ENCODE results near the gene LRRC3. TPM values are rescaled to one million over a fixed set of nuclear protein-coding genes. Genes with fewer than 3 reads are reported as not detected.
A peak's percentile ranks its signal among the peaks of the same experiment; 100 is the strongest.

LRRC3 gene
- polyA plus RNA-seq, 1 experiment, result 0.59 TPM

DNA sequence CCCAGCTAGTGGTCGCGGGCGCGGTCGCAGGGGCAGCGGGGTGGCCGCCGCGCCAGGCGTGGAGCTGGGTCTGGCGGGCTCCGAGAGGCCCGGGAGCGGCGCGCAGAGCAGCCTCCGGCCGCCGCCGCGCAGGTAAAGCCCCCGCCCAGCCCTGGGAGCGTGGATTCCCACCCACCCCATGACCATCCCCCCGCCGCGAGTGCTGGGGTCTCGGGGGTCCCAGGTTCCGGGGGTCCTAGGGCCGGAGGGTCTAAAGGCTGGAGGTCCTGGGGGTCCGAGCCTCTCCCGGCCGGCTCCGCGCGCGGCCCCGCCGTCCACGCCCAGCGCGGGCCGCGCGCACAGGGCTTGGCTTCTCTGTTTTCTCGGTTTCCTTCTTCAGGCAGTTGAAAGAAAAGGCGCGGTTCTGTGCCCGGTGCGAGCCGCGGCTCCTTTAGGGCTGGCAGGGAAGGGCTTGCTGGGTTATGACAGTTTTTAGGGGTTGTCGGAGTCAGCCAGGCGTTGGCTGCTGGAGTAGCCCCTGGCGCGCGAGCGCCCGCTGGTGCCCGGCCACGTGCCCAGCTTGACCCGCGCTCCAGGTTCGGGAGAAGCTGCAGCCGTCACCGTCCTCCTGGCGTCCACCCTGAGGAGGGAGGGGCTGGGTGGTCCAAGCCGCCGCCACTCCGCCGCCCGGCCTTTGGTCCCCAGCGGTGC is 359 bp downstream of the LRRC3 start:
- peak overlapping the region; percentile 57 for H3K4me3 ChIP-seq (ENCODE audit: low read depth, low read length)
- ChIA-PET POLR2A (no interaction called here), CTCF (interaction anchor here (0.9 to 1.3 kb wide), 2 partner anchors 8 to 24 kb away, joined by 3 to 5 read pairs; no protein-coding TSS in a partner anchor)
- H3K27me3 ChIP-seq (ENCODE audit: control insufficient read depth, insufficient read depth, low read length), result no peaks in the 10 kb centered on the region
- TF ChIP-seq, protein P1, sequence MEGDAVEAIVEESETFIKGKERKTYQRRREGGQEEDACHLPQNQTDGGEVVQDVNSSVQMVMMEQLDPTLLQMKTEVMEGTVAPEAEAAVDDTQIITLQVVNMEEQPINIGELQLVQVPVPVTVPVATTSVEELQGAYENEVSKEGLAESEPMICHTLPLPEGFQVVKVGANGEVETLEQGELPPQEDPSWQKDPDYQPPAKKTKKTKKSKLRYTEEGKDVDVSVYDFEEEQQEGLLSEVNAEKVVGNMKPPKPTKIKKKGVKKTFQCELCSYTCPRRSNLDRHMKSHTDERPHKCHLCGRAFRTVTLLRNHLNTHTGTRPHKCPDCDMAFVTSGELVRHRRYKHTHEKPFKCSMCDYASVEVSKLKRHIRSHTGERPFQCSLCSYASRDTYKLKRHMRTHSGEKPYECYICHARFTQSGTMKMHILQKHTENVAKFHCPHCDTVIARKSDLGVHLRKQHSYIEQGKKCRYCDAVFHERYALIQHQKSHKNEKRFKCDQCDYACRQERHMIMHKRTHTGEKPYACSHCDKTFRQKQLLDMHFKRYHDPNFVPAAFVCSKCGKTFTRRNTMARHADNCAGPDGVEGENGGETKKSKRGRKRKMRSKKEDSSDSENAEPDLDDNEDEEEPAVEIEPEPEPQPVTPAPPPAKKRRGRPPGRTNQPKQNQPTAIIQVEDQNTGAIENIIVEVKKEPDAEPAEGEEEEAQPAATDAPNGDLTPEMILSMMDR (IDR thresholded peaks at IDR 0.05; ENCODE audit: insufficient read depth, low read depth, low read length), result peak; percentile 40
- no peaks in the 10 kb centered on the region for H3K36me3 ChIP-seq (ENCODE audit: control insufficient read depth, insufficient read depth, low read length)
- no peak for DNase-seq (ENCODE audit: low read depth)

DNA sequence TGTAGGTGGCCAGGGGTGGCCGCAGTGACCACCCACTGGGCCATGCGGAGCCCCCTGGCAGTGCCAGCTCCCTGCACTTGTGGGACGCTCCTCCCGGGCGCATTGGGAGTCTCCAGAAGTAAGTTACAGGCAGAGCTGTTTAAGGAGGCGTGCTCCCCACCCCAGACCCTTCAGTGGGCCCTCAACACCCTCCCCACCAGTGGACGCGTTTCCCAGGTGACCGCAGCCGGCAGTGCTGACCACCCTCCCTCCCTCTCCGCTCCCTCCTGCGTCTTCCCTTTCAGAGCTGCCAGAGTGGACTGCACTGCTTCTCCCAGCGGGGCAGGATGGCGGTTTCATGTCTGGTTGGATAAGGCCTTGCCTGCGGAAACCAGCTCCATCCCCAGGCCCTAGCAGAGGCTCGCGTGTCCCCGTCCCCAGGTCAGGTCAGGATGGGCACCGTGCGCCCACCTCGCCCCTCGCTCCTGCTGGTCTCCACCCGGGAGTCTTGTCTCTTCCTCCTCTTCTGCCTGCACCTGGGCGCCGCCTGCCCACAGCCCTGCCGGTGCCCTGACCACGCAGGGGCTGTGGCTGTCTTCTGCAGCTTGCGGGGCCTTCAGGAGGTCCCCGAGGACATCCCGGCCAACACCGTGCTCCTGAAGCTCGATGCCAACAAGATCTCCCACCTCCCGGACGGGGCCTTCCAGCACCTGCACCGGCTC is 1.1 kb downstream of the LRRC3 start:
- no peak for DNase-seq (ENCODE audit: low read depth)
- Histone ChIP-seq H3K36me3 (ENCODE audit: control insufficient read depth, insufficient read depth, low read length) (no peaks in the 10 kb centered on the region), H3K4me3 (ENCODE audit: low read depth, low read length) (peak overlapping the region; percentile 57), H3K27me3 (ENCODE audit: control insufficient read depth, insufficient read depth, low read length) (no peaks in the 10 kb centered on the region)
- TF ChIP-seq, protein P1 (IDR thresholded peaks at IDR 0.05; ENCODE audit: insufficient read depth, low read depth, low read length), result no peak
- ChIA-PET CTCF (interaction anchor here (0.9 to 1.3 kb wide), 2 partner anchors 7 to 24 kb away, joined by 3 to 5 read pairs; no protein-coding TSS in a partner anchor), POLR2A (no interaction called here)

DNA sequence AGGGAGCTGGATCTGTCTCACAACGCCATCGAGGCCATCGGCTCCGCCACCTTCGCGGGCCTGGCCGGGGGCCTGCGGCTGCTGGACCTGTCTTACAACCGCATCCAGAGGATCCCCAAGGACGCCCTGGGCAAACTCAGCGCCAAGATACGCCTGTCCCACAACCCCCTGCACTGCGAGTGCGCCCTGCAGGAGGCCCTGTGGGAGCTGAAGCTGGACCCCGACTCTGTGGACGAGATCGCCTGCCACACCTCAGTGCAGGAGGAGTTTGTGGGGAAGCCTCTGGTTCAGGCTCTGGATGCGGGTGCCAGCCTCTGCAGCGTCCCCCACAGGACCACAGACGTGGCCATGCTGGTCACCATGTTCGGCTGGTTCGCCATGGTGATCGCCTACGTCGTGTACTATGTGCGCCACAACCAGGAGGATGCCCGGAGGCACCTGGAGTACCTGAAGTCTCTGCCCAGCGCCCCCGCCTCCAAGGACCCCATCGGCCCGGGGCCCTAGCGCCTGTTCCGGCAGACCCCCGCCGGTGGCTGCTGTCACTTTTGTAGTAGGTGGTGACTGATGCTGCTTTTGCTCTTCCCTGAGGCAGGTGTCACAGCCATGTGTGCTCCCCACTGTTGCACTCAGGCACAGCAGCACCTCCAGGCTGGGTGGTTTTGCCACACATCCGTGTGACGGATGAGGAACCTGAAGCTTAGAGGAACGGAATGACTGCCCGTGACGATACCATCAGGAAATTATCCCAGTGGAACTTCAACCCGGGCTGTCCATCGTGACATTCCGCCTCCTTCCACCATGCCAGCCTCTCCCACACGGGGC is 1.8 kb downstream of the LRRC3 start:
- CTCF ChIA-PET, result interaction anchor here (1.3 kb wide), 1 partner anchor 23 kb away, joined by 5 read pairs; no protein-coding TSS in a partner anchor
- no peak for DNase-seq (ENCODE audit: low read depth)
- TF ChIP-seq, protein P1 (IDR thresholded peaks at IDR 0.05; ENCODE audit: insufficient read depth, low read depth, low read length), result no peak
- Histone ChIP-seq H3K27me3 (ENCODE audit: control insufficient read depth, insufficient read depth, low read length) (no peaks in the 10 kb centered on the region), H3K4me3 (ENCODE audit: low read depth, low read length) (no peak overlapping the region), H3K36me3 (ENCODE audit: control insufficient read depth, insufficient read depth, low read length) (no peaks in the 10 kb centered on the region)
- POLR2A ChIA-PET, result no interaction called here

DNA sequence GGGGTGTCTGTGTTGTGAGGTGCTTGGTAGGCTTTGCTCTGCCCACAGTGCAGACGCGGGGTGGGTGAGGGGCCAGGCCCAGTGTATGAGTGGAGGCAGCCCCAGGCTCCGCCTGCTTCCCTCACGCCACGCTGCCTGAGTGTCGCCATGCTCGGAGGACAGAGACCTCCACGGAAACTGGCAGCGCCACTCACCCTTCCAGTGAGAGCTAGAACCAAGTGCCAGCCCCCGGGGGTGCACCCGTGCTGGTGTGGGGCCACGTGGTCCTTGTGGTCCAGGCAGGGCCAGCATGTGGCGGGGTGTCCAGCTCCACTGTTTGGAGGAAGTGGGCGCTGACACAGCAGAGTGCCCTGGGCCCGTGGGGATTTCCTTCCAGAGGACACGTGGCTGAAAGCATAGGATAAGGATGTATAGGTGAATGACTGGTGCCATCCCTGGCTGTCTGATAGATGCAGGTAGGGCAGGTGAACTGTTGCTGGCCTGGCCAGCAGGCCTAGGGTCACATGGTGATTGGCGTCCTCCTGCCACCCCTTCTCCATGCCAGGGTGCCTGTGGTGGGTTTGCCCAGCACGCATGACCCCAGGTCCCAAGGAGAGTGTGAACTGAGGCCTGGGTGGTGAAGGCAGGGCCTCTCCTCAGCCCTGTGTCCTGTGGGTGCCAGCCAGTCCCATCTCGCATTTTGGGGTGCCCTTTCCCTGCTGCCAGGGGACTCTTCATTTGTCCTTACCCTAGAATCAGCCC is 3.8 kb downstream of the LRRC3 start:
- no peak for DNase-seq (ENCODE audit: low read depth)
- ChIA-PET CTCF (no interaction called here), POLR2A (no interaction called here)
- Histone ChIP-seq H3K27me3 (ENCODE audit: control insufficient read depth, insufficient read depth, low read length) (no peaks in the 10 kb centered on the region), H3K4me3 (ENCODE audit: low read depth, low read length) (no peak overlapping the region), H3K36me3 (ENCODE audit: control insufficient read depth, insufficient read depth, low read length) (no peaks in the 10 kb centered on the region)
- TF ChIP-seq, protein P1 (IDR thresholded peaks at IDR 0.05; ENCODE audit: insufficient read depth, low read depth, low read length), result no peak
